DOHH2 (cell line): ENCODE measurements around the gene KRTAP10-1.

Experiments
- CTCF ChIP-seq: fragments of 200-600 bp; sonication (generic); IDR thresholded peaks from one replicate; pipeline ENCODE4 v1.5.1; 2014; ENCODE audit warnings: antibody characterized with exemption, mild to moderate bottlenecking, low read depth, low read length; ENCODE audit not compliant: poor library complexity, severe bottlenecking
- EZH2phosphoT487 ChIP-seq: fragments of 200-600 bp; sonication (generic); IDR thresholded peaks from 2 replicates; pipeline ENCODE4 v1.6.1; 2017; ENCODE audit warnings: borderline replicate concordance, mild to moderate bottlenecking, antibody characterized with exemption, low read length, moderate library complexity, mixed read lengths

- TF ChIP-seq CTCF (no peak), EZH2phosphoT487 (no peak)
Observed at GRCh38 chr21:44581158-44581557, 41.2 kb upstream of the KRTAP10-1 start.
